Mesenteric fat pad (tissue), 1 donor: ENCODE measurements around the gene PDE4DIP. TPM values are rescaled to one million over a fixed set of nuclear protein-coding genes. Genes with fewer than 3 reads are reported as not detected.
"Not testable (repeated sequence)": the region's sequence is repeated elsewhere in the genome, so short reads cannot be mapped to it uniquely, and the experiment has no call there.

Source experiments
- DNase-seq: peaks from one replicate; pipeline ENCODE4 v3.0.0-alpha.2; 2020; ENCODE audit warnings: low spot score
- total RNA-seq: library from RNA; stranded (reverse); fragmentation: NEBNext Ultra II Directional; extraction: Animal tissue kit (Norgen Biotek cat#: 25700); gene quantifications from one replicate; pipeline ENCODE4 v1.2.1, GENCODE V29; 2021
- donor health status: DM: yes; HTN: yes; CAD: no.

PDE4DIP gene
- total RNA-seq, 1 donor from 2014 or later: 126 TPM

DNA sequence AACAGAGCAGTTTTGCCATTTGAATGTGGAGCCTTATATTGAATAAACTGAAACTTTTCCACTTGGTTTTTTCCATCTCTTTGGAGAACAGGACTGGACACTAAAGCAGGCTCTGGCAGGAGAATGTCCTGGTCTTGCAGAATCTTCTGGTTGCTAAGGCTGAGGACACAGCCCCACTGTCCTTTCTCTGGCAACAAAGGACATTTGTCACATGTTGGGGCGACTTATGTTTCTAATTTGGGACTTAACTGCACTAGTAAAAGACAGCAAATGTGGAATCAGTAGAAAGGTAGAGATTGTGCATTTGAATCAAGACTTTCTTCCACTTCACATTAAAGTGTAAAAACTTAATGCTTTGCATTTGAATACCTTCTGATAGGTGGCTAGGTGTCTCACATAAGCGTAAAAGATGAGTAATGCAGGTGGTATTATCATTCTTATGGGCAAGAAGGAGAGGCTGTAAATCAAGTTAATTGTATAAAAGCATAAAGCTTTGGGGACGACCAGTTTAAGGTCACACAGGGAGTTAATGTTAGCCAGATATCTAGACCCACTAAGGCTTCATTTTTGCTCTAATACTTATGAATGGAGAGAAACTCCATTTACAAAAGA, 74.7 kb downstream of the PDE4DIP start:
- DNase-seq: not testable (repeated sequence)

DNA sequence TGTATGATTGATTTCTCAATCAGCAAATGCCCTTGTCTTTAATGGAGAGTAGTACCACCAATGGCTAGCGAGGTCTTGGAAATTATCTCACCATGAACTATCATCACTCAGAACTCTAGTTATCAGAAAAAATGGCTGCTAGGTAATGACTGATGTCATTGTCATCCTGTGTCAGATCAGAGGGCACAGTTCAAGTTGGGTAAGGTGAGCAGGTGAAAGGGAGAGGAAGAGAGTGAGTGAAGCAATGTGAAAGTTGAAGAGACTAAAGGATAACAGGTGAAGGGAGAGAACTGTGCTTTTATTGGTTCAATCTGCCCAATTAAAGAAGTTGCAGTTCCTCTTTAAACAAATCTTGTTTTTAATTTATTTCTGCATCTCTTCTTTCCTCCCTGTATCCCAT, 76.8 kb downstream of the PDE4DIP start:
- not testable (repeated sequence) for DNase-seq

DNA sequence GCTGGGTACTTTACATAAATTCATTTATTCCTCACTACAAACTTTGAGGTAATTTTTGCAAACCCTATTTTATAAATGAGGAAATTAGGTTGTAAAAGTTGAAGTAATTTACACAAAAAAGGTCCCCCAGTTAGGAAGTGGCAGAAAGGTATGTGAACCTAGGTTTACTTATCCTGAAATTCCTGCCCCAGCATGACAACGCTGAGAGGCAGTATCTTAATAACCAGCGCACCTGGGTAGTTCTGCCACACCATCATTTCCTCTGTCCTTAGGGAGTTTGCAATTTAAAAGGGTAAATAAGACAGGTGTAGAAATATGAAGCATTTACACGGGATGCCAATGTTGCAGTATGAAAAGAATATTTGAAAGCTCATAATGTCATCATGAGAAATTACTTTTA, 79.6 kb downstream of the PDE4DIP start:
- DNase-seq: not testable (repeated sequence)

DNA sequence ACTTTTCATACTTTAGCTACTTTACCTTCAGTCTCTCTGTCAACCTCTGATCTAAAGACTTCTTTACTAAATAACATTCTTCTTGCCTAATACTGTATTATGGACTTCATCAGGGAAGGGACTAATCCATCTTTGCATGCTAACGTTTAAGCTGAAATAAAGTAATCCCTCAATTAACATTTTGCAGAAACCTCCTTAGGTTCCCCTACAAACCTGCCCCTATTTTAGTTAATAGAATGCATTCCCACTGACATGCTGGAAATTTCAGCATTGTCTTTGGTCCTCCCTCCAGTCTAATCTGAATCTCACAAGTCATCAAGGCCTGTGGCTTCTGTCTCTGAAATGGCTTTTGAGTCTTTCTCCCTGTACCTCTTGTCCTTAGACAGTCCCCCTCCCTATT, 83.4 kb downstream of the PDE4DIP start:
- not testable (repeated sequence) for DNase-seq

DNA sequence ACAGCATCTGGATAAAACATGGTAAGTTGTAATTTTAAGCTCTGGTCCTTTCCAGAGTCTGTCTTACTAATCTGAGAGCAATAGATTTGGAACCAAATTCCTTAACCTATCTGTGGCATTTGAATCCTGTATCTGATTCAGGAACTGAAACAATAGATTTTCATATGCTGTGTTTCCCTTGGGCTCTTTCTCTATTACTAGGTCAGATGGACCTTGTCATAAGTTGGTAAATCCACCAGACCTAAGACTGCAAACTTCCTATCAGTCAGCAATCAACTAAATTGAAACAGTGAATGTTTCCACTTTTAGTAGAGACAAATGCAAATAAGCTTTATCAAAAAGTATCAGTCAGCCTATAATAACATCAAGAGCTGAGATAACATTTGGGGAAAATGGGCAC, 85.0 kb downstream of the PDE4DIP start:
- DNase-seq: not testable (repeated sequence)

DNA sequence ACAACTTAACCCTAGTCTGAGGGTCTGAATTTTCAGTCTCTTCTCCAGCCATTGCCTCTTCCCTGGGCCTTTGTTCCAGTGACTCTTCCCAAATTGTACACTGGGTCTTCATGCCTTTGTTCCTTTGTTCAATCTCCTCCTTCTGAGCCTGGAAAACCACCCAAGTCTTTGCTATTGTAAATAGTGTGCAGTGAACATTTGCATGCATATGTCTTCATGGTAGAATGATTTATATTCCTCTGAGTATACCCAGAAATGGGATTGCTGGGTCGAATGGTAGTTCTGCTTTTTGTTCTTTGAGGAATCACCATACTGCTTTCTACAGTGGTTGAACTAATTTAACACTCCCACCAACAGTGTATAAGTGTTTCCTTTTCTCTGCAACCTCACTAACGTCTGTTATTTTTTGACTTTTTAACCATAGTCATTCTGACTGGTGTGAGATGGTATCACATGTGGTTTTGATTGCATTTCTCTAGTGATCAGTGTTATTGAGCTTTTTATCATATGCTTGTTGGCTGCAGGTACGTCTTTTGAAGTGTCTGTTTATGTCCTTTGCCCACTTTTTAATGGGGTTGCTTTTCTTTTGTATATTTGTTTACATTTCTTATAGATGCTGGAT, 91.3 kb downstream of the PDE4DIP start:
- DNase-seq: not testable (repeated sequence)

DNA sequence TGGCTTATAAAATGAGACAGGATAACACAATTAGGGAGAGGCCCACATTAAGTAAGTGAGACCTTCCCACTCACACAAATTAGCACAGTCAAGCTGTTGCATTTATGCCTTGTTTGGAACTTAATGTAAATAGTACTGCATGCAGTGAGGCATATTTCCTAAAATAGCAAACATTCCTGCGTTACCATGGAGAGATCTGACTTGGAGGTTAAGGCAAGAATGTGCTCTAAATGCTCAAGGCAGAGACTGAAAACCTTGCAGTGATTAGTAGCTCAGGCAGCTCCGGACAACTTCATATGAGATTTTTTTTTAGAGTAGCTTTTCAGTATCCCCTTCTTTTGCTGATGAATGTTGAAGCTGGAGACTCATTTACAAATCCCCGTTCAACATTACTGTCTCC, 98.7 kb downstream of the PDE4DIP start:
- not testable (repeated sequence) for DNase-seq

DNA sequence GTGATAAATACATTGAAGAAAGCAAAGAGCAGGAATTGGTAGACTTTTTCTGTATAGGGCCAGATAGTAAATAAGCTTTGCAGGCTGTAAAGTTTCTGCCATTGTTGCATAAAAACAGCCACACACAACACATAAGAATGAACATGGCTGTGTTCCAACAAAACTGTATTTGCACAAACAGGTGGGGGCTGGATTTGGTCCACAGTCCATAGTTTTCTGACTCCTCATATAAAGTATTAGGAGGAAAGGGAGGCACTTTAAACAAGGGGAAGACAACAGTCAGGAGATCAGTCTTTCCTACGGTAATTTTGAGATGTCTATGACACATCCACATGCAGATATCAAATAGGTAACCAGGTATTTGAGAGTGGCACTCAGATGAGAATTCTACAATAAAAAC, 100.9 kb downstream of the PDE4DIP start:
- DNase-seq: not testable (repeated sequence)

DNA sequence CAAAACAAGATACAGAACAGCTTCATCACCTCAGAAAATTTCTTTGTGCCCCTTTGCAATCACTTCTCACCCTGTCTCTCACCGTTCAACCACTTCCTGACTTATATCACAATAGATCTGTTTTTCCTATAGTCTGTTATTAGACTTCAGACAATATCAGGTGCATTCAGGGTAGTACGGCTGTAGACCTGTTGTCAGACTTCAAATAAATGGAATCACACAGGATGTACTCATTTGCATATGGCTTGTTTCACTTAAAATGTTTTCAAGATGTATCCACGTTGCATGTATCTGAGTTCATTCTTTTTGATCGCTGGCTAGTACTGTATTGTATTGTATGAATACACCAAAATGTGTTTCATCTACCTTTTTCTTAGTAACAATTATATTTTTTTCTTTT, 104.5 kb downstream of the PDE4DIP start:
- DNase-seq: not testable (repeated sequence)

DNA sequence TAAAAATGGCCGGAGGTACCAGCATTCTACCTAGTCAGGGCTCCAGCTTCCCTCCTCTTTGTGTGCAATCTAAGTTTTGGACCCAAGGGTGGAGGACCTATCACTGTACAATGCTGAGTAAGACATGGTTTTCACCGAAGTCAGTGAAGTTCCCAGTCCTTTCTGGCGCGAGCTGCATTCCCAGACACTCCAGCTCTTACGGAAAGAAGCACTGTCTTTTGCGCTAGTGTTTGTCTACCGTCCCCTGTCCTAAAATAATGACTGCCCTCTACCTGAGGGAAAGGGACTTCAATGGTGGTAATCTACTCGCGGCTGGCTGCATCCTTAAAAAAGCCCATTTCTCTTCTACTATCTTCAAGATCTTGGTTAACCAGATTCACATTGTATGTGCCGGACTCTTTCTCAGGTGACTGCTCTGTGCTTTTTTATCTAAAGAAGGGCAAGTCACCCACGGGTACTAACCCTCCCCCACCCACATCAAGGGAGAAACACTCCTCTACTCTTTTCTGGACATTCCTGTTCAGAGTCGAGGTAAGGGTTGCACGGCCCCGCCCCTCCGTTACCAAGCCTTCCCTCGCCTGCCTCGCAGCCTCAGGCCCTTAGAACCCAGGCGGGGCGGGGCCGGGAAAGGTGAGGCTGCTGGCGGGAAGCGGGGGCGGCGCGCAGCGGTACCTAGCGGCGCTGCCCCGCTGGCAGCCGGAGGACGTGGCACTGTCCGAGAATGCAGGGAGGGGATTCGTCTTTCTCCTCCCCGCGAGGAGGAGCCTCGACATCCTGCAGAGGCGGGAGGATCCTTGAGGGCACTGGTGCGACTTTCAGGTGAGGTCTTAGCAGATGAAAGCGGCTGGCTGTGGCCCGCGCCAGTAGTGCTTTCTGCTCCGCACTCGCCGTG, 107.4 kb downstream of the PDE4DIP start:
- DNase-seq: not testable (repeated sequence)

DNA sequence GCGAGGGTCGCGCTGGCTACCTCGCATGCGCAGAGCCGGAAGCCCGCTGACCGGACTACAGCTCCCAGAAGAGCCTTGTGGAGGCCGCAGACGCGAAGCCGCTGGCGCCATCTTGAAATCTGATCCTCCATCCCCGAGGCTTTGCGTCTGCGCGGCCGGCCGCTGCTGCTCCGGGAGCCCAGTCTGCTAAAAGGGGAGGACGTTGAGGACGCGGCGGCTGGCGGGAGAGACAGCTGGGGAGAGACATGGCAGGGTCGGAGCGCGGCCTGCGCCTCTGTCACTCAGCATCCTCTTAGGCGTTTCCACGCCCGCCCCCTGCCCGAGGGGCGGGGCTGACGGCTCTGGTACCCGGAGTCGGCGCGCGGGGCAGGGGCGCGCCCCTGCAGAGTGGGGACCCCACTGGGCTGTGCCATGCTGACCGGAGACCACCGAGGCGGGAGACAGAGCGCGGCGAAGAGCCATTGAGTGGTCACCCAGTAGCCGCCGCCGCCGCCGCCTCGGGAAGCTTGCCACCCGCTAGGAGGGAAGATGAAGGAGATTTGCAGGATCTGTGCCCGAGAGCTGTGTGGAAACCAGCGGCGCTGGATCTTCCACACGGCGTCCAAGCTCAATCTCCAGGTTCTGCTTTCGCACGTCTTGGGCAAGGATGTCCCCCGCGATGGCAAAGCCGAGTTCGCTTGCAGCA, 108.2 kb downstream of the PDE4DIP start:
- DNase-seq: peak; percentile 92

DNA sequence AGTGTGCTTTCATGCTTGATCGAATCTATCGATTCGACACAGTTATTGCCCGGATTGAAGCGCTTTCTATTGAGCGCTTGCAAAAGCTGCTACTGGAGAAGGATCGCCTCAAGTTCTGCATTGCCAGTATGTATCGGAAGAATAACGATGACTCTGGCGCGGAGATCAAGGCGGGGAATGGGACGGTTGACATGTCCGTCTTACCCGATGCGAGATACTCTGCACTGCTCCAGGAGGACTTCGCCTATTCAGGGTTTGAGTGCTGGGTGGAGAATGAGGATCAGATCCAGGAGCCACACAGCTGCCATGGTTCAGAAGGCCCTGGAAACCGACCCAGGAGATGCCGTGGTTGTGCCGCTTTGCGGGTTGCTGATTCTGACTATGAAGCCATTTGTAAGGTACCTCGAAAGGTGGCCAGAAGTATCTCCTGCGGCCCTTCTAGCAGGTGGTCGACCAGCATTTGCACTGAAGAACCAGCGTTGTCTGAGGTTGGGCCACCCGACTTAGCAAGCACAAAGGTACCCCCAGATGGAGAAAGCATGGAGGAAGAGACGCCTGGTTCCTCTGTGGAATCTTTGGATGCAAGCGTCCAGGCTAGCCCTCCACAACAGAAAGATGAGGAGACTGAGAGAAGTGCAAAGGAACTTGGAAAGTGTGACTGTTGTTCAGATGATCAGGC, 108.8 kb downstream of the PDE4DIP start:
- DNase-seq: not testable (repeated sequence)

DNA sequence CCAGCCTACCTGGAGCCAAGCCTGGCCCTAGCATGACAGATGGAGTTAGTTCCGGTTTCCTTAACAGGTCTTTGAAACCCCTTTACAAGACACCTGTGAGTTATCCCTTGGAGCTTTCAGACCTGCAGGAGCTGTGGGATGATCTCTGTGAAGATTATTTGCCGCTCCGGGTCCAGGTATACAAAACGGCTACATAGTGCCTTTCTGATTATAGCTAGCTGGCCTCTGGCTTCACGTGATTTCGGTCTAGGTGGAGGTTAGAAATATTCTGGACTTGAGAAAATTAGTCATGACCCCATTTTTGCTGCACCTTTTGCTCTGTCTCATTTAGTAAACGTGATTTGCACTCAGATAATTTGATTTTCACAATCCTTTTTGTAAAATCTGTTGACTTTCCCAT, 109.5 kb downstream of the PDE4DIP start:
- DNase-seq: not testable (repeated sequence)

DNA sequence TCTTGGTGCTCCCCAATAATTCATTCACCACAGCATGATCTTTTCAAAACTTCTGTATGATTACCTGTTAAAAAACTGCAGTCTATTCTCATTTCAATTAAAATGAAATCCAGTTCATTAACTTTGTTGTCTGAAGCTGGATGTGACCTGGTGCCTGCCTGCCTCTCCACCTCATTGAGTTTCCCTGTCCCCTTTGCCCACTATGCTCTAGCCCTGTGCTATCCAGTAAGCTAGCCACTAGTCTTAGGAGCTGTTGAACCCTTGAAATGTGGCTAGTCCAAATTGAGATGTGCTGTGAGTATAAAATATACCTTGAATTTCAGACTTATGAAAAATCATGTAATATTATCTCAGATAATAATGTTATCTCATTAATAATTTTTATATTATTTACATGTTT, 114.1 kb downstream of the PDE4DIP start:
- not testable (repeated sequence) for DNase-seq

DNA sequence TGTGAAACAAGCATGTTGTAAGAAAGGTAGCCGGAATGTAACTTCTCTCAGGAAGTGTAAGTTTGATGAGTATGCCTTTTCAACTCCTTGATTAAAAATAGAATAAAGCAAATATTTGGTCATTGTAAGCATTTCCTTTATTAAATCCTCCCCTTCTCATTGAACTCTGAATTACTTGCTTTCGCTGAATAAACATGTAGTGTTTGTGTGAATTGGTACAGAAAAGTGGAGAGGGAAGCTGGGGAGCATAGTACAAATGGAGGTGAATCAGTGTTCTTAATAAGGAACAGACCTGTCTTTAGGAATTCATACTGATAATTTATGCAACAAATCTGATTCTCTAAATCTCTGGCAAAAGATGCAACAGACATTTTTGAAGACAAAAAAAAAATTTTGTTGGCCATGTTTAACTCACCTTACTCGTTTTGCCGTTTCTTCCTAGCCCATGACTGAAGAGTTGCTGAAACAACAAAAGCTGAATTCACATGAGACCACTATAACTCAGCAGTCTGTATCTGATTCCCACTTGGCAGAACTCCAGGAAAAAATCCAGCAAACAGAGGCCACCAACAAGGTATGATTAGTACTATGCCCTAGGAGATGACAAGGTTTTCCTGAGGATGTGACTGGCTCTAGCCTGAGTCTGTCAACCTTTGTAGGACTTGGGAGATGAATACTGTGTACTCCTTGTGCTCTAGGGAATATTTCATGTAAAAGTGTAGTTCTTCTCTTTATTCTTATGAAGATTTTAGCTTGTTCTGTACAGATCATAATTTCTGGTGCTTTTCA, 116.2 kb downstream of the PDE4DIP start:
- DNase-seq: not testable (repeated sequence)

DNA sequence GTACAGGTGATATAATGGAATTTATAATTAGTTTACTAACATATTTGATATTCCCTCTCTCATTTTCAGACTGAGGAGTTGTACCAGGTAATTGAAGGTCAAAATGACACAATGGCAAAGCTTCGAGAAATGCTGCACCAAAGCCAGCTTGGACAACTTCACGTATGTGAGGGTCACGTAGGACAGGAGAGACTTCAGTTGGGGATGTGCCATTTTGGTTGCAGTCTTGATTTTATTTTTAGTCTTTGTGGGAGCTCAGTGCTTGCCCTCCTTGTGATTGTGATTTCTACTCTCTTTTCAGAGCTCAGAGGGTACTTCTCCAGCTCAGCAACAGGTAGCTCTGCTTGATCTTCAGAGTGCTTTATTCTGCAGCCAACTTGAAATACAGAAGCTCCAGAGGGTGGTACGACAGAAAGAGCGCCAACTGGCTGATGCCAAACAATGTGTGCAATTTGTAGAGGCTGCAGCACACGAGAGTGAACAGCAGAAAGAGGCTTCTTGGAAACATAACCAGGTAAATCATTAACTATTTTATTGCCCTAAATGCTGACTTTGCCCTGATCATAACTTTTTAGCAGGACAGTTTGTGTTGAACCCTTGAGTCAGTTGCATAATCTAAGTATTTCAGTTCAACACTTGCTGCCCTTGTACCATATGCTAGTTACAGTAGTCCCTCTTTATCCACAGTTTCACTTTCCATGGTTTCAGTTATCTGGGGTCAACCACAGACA, 118.1 kb downstream of the PDE4DIP start:
- not testable (repeated sequence) for DNase-seq

DNA sequence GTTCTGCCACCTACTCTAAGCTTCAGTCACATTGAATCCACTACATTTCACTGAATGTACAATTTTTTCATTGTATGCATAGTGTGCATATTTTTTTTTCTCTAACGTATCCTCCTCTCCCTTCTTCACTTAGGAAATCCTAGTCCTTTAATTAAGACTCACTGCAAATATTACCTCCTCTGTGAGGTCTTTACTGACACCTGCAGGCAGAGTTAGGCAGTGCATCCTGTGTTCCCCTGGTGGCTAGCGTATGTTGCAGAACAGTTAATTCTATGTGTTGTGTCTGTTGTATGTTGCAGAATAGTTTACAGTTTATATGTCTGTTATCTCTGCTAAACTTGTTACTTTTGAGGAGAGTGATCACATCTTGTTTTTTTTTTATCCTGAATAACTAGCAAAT, 121.9 kb downstream of the PDE4DIP start:
- not testable (repeated sequence) for DNase-seq

DNA sequence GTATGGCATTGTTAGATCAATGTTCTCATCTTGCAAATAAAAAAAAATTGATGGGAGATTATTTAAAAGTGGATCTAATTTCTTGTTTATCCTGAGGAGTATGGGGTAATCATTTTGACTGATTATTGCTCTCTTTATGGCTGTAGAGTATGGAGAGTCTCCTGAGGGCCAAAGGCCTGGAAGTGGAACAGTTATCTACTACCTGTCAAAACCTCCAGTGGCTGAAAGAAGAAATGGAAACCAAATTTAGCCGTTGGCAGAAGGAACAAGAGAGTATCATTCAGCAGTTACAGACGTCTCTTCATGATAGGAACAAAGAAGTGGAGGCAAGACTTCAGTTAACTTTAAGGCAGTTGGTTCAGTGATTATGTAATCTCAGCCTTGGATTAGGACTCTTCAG, 123.4 kb downstream of the PDE4DIP start:
- not testable (repeated sequence) for DNase-seq

DNA sequence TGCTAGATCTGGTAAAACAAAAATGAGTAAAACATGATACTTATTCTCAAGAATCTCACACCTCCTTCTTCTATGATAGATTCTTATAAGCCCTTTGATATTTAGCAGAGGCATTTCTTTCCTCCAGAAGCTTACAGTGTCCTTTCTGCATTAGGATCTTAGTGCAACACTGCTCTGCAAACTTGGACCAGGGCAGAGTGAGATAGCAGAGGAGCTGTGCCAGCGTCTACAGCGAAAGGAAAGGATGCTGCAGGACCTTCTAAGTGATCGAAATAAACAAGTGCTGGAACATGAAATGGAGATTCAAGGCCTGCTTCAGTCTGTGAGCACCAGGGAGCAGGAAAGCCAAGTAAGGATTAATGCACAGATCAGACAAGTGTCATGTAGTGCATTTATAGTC, 124.5 kb downstream of the PDE4DIP start:
- DNase-seq: not testable (repeated sequence)
